Muscle of leg (tissue), 11 donors: ENCODE measurements around the gene NCAPG2. TPM values are rescaled to one million over a fixed set of nuclear protein-coding genes. Genes with fewer than 3 reads are reported as not detected.

Source experiments
- DNase-seq: peaks from one replicate; pipeline ENCODE4 v3.0.0; 2013
- H3K27ac ChIP-seq: one replicate; pipeline ENCODE4 v1.5.1; 2013; ENCODE audit warnings: mild to moderate bottlenecking, low read length, control low read depth
- H3K27me3 ChIP-seq: one replicate; pipeline ENCODE4 v1.6.1; 2013; ENCODE audit warnings: low read length; ENCODE audit not compliant: control insufficient read depth, insufficient read depth
- H3K36me3 ChIP-seq: one replicate; pipeline ENCODE4 v1.6.1; 2013; ENCODE audit warnings: low read length; ENCODE audit not compliant: control insufficient read depth, insufficient read depth
- H3K4me1 ChIP-seq: one replicate; pipeline ENCODE4 v1.6.1; 2013; ENCODE audit warnings: low read length; ENCODE audit not compliant: control insufficient read depth, insufficient read depth
- H3K4me3 ChIP-seq: one replicate; pipeline ENCODE4 v1.5.1; 2013; ENCODE audit warnings: low read length, control low read depth
- H3K9me3 ChIP-seq: replicated peaks from 2 replicates; pipeline ENCODE4 v1.6.1; 2013; ENCODE audit warnings: low read depth, low read length; ENCODE audit not compliant: control insufficient read depth
- WGBS: methylation state at CpG from one replicate; pipeline ENCODE4 v1.1.5; 2013; ENCODE audit warnings: missing lambda C conversion rate; ENCODE audit not compliant: insufficient coverage; 5-methylcytosine and 5-hydroxymethylcytosine counted together
- polyA plus RNA-seq, 8 donors: library from polyadenylated mRNA; unstranded; fragments of 120-200 nt; gene quantifications; one replicate each; pipeline versions ENCODE4 v1.2.1 to v1.2.3, GENCODE V29; 2013; ENCODE audit warnings: inconsistent platforms in 1 of 8, low replicate concordance in 1 of 8; ENCODE audit not compliant: insufficient read length in 8 of 8, insufficient read depth in 1 of 8
- total RNA-seq: library from RNA; stranded (reverse); fragments of 120-200 nt; gene quantifications from one replicate; pipeline ENCODE4 v1.2.4, GENCODE V29; 2013

The NCAPG2 gene
- total and polyA plus RNA-seq, 9 donors = 10.2 to 20.9 (median 15.3) TPM

DNA sequence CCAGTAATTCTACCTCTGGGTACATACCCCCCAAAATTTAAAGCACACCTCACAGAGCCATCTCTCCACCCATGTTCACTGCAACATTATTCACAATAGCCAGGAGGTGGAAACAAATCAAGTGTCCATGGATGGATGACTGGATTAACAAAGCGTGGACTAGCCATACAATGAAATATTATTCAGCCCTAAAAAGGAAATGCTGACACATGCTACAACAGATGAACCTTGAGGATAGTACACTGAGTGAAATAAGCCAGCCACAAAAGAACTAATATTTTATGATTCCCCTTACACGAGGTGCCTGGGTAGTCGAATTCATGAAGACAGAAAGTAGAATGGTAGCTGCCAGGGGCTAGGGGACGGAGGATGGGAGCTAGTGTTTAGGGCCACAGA is 85.9 kb downstream of the NCAPG2 start:
- Histone ChIP-seq H3K9me3 (no peaks in the 10 kb centered on the region), H3K4me1 (no peaks in the 10 kb centered on the region), H3K27ac (no peak overlapping the region), H3K27me3 (no peaks in the 10 kb centered on the region), H3K36me3 (no peaks in the 10 kb centered on the region), H3K4me3 (no peak overlapping the region)
- WGBS = 94% methylated on average over 3 of the region's 4 CpGs
- no peak for DNase-seq

- DNase-seq = no peak
- H3K27me3 ChIP-seq = no peaks in the 10 kb centered on the region
- no peak overlapping the region for H3K27ac ChIP-seq
- H3K4me1 ChIP-seq = no peaks in the 10 kb centered on the region
- H3K9me3 ChIP-seq = no peaks in the 10 kb centered on the region
- 80% methylated on average over 3 of the region's 3 CpGs for WGBS
- peaks cover under 1% of the 10 kb centered on the region for H3K36me3 ChIP-seq
- H3K4me3 ChIP-seq = no peak overlapping the region
Observed at GRCh38 chr7:158617737-158618128, 86.9 kb downstream of the NCAPG2 start.

DNA sequence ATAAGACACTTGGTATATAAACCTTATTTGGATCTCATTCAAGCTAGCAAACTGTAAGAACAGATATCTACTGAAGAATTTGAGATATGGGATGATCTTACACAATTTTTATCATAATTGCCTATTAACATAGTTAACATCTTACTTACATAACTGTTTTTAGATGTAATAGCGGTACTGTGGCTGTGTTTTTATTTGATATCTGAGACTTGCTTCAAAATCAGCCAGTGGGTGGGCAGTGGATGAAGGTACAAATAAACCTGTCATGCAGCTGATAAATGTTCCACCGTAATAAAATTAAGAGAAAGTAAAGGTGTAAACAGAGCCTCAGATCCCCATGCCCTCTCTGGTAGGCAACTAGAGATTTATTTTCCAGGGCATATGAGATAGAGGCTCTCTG is 88.6 kb downstream of the NCAPG2 start:
- no peaks in the 10 kb centered on the region for H3K27me3 ChIP-seq
- H3K4me1 ChIP-seq = no peaks in the 10 kb centered on the region
- H3K36me3 ChIP-seq = peaks cover 7% of the 10 kb centered on the region
- WGBS = 83% methylated on average over 1 of the region's 2 CpGs
- H3K27ac ChIP-seq = no peak overlapping the region
- H3K9me3 ChIP-seq = no peaks in the 10 kb centered on the region
- no peak overlapping the region for H3K4me3 ChIP-seq
- DNase-seq = no peak

DNA sequence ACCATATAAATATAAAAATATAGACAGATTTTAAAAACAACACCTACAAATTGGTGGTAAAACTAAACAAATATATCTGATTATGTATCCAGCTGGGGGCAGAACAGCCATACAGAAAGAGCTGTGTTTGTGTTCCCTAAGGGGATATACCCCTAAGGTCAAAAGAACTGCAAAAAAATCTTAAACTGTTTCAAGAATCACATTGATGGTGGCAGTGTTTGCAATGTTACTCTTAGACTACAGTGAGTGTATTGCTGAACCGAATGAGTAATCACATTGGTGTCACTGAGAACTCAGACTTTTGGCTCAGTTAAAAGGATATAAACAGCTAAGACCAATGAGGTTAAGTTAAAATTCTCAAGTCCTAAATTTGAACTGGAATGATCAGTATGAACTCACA is 89.9 kb downstream of the NCAPG2 start:
- Histone ChIP-seq H3K4me3 (no peak overlapping the region), H3K27me3 (no peaks in the 10 kb centered on the region), H3K36me3 (peaks cover 7% of the 10 kb centered on the region), H3K4me1 (no peaks in the 10 kb centered on the region), H3K9me3 (no peaks in the 10 kb centered on the region), H3K27ac (no peak overlapping the region)
- no peak for DNase-seq
- WGBS = no CpG with 5 or more reads among the region's 1 CpG

GRCh38 chr7:158613481-158613880 is 91.1 kb downstream of the NCAPG2 start:
- no peaks in the 10 kb centered on the region for H3K4me1 ChIP-seq
- no peak for DNase-seq
- no peaks in the 10 kb centered on the region for H3K27me3 ChIP-seq
- no peak overlapping the region for H3K27ac ChIP-seq
- WGBS = 100% methylated on average over 2 of the region's 2 CpGs
- no peaks in the 10 kb centered on the region for H3K9me3 ChIP-seq
- peaks cover 7% of the 10 kb centered on the region for H3K36me3 ChIP-seq
- H3K4me3 ChIP-seq = no peak overlapping the region

- Histone ChIP-seq H3K27ac (no peak overlapping the region), H3K27me3 (no peaks in the 10 kb centered on the region), H3K4me1 (no peaks in the 10 kb centered on the region), H3K4me3 (no peak overlapping the region), H3K36me3 (peaks cover 7% of the 10 kb centered on the region), H3K9me3 (no peaks in the 10 kb centered on the region)
- no CpG with 5 or more reads among the region's 4 CpGs for WGBS
- DNase-seq = no peak
Observed at GRCh38 chr7:158612546-158612945, 92.1 kb downstream of the NCAPG2 start.

GRCh38 chr7:158611541-158611940 is 93.1 kb downstream of the NCAPG2 start:
- Histone ChIP-seq H3K27ac (no peak overlapping the region), H3K27me3 (no peaks in the 10 kb centered on the region)
- WGBS = 70% methylated on average over 4 of the region's 8 CpGs

DNA sequence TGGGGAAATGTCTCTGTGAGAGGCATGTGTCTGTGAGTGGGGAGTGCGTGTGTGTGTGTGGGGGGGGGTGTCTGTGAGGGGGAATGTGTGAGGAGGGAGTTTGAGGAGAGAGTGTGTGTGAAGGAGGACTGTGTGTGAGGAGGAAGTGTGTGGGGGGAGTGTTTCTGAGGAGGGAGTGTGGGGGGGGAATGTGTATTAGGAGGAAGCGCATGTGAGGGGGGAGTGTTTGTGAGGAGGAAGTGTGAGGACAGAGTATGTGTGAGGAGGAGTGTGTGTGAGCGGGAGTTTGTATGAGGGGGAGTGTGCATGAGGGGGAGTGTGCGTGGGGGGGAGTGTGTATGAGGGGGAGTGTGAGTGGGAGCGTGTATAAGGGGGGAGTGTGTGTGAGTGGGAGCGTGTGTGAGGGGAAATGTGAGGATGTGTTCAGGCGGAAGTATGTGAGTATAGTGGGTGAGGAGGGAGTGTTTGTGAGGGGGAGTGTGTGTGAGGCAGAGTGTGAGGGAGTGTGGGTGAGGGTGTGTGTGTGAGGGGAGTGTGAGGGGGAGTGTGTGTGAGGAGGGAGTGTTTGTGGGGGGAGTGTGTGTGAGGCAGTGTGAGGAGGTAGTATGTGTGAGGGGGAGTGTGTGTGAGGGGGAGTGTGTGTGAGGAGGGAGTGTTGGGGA is 95.2 kb downstream of the NCAPG2 start:
- H3K4me3 ChIP-seq = no peak overlapping the region
- H3K9me3 ChIP-seq = no peaks in the 10 kb centered on the region
- no peaks in the 10 kb centered on the region for H3K27me3 ChIP-seq
- H3K27ac ChIP-seq = no peak overlapping the region
- H3K36me3 ChIP-seq = peaks cover 12% of the 10 kb centered on the region
- no peak for DNase-seq
- 82% methylated on average over 7 of the region's 7 CpGs for WGBS
- no peaks in the 10 kb centered on the region for H3K4me1 ChIP-seq

More at GRCh38 chr7:158611541-158611940, 93.1 kb downstream of the NCAPG2 start:
- Histone ChIP-seq H3K4me1 (no peaks in the 10 kb centered on the region), H3K4me3 (no peak overlapping the region), H3K36me3 (peaks cover 10% of the 10 kb centered on the region), H3K9me3 (no peaks in the 10 kb centered on the region)
- DNase-seq = no peak

- H3K36me3 ChIP-seq = peaks cover 10% of the 10 kb centered on the region
- WGBS = no CpG with 5 or more reads among the region's 6 CpGs
- H3K4me1 ChIP-seq = no peaks in the 10 kb centered on the region
- H3K4me3 ChIP-seq = no peak overlapping the region
- H3K9me3 ChIP-seq = no peaks in the 10 kb centered on the region
- DNase-seq = no peak
- H3K27ac ChIP-seq = no peak overlapping the region
- no peaks in the 10 kb centered on the region for H3K27me3 ChIP-seq
Observed at GRCh38 chr7:158607563-158607962, 97.0 kb downstream of the NCAPG2 start.

DNA sequence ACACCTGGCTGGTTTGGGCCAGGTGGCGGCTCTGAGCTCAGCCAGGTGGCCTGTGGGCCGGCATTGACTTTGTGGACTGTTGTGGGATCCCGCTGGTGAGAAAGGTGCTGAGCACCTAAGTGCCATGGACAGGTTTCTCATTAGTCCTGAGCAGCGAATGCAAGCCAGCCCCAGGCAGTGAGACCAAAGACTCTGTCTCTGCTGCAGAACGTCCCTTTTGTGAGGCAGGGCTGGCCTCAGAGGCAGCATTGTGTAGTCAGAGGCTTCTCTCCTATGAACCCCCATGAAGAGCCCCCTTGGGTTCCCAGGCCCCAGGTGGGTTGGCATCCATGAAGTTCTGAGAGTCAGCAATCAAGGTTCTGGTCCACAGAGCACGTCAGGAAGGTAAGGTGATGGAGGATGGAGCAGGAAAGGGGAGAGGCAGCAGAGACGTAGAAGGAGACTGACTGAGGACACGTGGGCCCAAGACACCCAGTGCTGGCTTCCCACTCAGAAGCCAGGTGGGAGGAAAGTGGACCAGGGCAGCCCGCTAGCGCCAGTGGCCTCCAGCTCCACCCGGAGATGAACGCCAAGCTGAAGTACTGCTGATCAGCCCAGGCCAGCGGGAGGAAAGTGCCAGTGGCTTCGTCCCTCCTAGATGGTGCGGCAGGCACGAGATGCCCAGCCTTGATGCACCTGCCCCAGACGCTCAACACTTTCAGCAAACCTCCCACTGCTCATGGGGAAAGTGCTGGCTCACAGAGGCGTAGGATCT is 97.8 kb downstream of the NCAPG2 start:
- peaks cover 8% of the 10 kb centered on the region for H3K36me3 ChIP-seq
- no peak overlapping the region for H3K4me3 ChIP-seq
- DNase-seq = no peak
- no peaks in the 10 kb centered on the region for H3K27me3 ChIP-seq
- no peaks in the 10 kb centered on the region for H3K4me1 ChIP-seq
- H3K27ac ChIP-seq = no peak overlapping the region
- WGBS = 88% methylated on average over 18 of the region's 18 CpGs
- no peaks in the 10 kb centered on the region for H3K9me3 ChIP-seq
